CD14-positive monocyte (primary cell): ENCODE data around the gene UGGT2. TPM values are rescaled to one million over a fixed set of nuclear protein-coding genes. Genes with fewer than 3 reads are reported as not detected.

Experiments
- DNase-seq, 3 donors: peaks; one replicate each; pipeline ENCODE4 v3.0.0-alpha.2; 2011 to 2022
- H2AFZ ChIP-seq: 2 replicates; pipeline ENCODE4 v1.6.0; 2012; ENCODE audit warnings: mild to moderate bottlenecking, low read depth, low read length, inconsistent platforms; ENCODE audit not compliant: insufficient read depth, poor library complexity, severe bottlenecking
- H3K27ac ChIP-seq, 2 donors: 1 replicate in 1 of 2; 2 replicates in 1 of 2; pipeline ENCODE4 v1.5.1; 2012 to 2013; ENCODE audit warnings: low read length in 2 of 2, control low read depth in 1 of 2, inconsistent platforms in 1 of 2, low read depth in 1 of 2, mild to moderate bottlenecking in 1 of 2
- H3K27me3 ChIP-seq, 2 donors: one replicate each; pipeline versions ENCODE4 v1.6.0 to v1.6.1; 2011 to 2013; ENCODE audit warnings: low read length in 2 of 2; ENCODE audit not compliant: control insufficient read depth in 2 of 2, insufficient read depth in 2 of 2
- H3K36me3 ChIP-seq, 2 donors: replicated peaks in 1 of 2; 1 replicate in 1 of 2; 2 replicates in 1 of 2; pipeline versions ENCODE4 v1.5.1 to v1.6.1; 2012 to 2013; ENCODE audit warnings: low read length in 2 of 2, control low read depth in 1 of 2, inconsistent platforms in 1 of 2, mild to moderate bottlenecking in 1 of 2; ENCODE audit not compliant: insufficient read depth in 2 of 2, control insufficient read depth in 1 of 2
- H3K4me1 ChIP-seq, 2 donors: 1 replicate in 1 of 2; 2 replicates in 1 of 2; pipeline versions ENCODE4 v1.5.1 to v1.6.1; 2012 to 2013; ENCODE audit warnings: low read length in 2 of 2, control low read depth in 1 of 2, inconsistent platforms in 1 of 2, mild to moderate bottlenecking in 1 of 2, moderate library complexity in 1 of 2; ENCODE audit not compliant: insufficient read depth in 2 of 2, control insufficient read depth in 1 of 2
- H3K4me2 ChIP-seq: replicated peaks from 2 replicates; pipeline ENCODE3; 2012; ENCODE audit warnings: low read length, moderate library complexity, mild to moderate bottlenecking; ENCODE audit not compliant: poor library complexity, severe bottlenecking; ENCODE audit errors: extremely low read depth
- H3K4me3 ChIP-seq, 3 experiments: fragments of 200-600 bp in 1 of 3; sonication (generic) in 1 of 3; replicated peaks in 1 of 3; 1 replicate in 2 of 3; 2 replicates in 1 of 3; pipeline ENCODE4 v1.5.1; 2011 to 2013; ENCODE audit warnings: low read length in 3 of 3, mild to moderate bottlenecking in 3 of 3, control low read depth in 2 of 3, low read depth in 2 of 3, inconsistent platforms in 1 of 3, moderate library complexity in 1 of 3
- H3K79me2 ChIP-seq: 2 replicates; pipeline ENCODE4 v1.6.0; 2012; ENCODE audit warnings: mild to moderate bottlenecking, control low read depth, inconsistent platforms, low read length, moderate library complexity; ENCODE audit not compliant: insufficient read depth
- H3K9ac ChIP-seq: 2 replicates; pipeline ENCODE4 v1.6.0; 2017; ENCODE audit warnings: low read length, mild to moderate bottlenecking; ENCODE audit not compliant: insufficient read depth, poor library complexity, severe bottlenecking
- H3K9me3 ChIP-seq, 2 donors: replicated peaks in 1 of 2; 1 replicate in 1 of 2; 2 replicates in 1 of 2; pipeline versions ENCODE4 v1.5.1 to v1.6.1; 2012 to 2013; ENCODE audit warnings: low read length in 2 of 2, control low read depth in 1 of 2; ENCODE audit not compliant: control insufficient read depth in 1 of 2, insufficient read depth in 1 of 2
- H4K20me1 ChIP-seq: 2 replicates; pipeline ENCODE4 v1.6.0; 2012; ENCODE audit warnings: mild to moderate bottlenecking, low read length, control low read depth, moderate library complexity; ENCODE audit not compliant: insufficient read depth
- H3K27ac Mint-ChIP-seq, 7 donors: one replicate each; pipeline ENCODE4 v1.8.0; 2020; ENCODE audit warnings: mild to moderate bottlenecking in 7 of 7, mixed read lengths in 7 of 7, moderate library complexity in 6 of 7, inconsistent platforms in 2 of 7
- H3K27me3 Mint-ChIP-seq, 3 donors: one replicate each; pipeline ENCODE4 v1.8.0; 2021 to 2022; ENCODE audit warnings: low read depth in 3 of 3, mild to moderate bottlenecking in 3 of 3, mixed read lengths in 3 of 3, moderate library complexity in 3 of 3, inconsistent platforms in 1 of 3
- H3K36me3 Mint-ChIP-seq, 2 donors: one replicate each; pipeline ENCODE4 v1.8.0; 2020; ENCODE audit warnings: mixed read lengths in 2 of 2, inconsistent platforms in 1 of 2, mild to moderate bottlenecking in 1 of 2
- H3K4me1 Mint-ChIP-seq: one replicate; pipeline ENCODE4 v1.8.0; 2020; ENCODE audit warnings: mild to moderate bottlenecking, mixed read lengths
- H3K4me3 Mint-ChIP-seq, 2 donors: one replicate each; pipeline ENCODE4 v1.8.0; 2020; ENCODE audit warnings: mild to moderate bottlenecking in 2 of 2, mixed read lengths in 2 of 2, moderate library complexity in 1 of 2
- H3K9me3 Mint-ChIP-seq, 7 donors: one replicate each; pipeline ENCODE4 v1.8.0; 2020 to 2022; ENCODE audit warnings: mixed read lengths in 7 of 7, mild to moderate bottlenecking in 6 of 7, moderate library complexity in 6 of 7, inconsistent platforms in 2 of 7
- CTCF ChIP-seq: fragments of 200-600 bp; IDR thresholded peaks from one replicate; pipeline ENCODE4 v1.8.0; 2022; ENCODE audit warnings: antibody characterized with exemption, mild to moderate bottlenecking
- WGBS: methylation state at CpG from one replicate; pipeline ENCODE4 v1.1.5; 2013; ENCODE audit warnings: missing lambda C conversion rate; ENCODE audit not compliant: insufficient coverage; 5-methylcytosine and 5-hydroxymethylcytosine counted together
- intact Hi-C, 2 donors: fragments of 100-400 bp; cut with micrococcal nuclease; formaldehyde crosslinking; loops; one replicate each; pipeline versions ENCODE4 v1.15.0 to v1.15.1; 2023
- polyA plus RNA-seq, 3 donors: library from polyadenylated mRNA; depleted of rRNA in 1 of 3; unstranded in 2 of 3; stranded (reverse) in 1 of 3; fragments of 300-500 nt in 2 of 3; fragments of >200 nt in 1 of 3; fragmentation: Illumina TruSeq in 2 of 3; gene quantifications; 1 replicate in 2 of 3; 2 replicates in 1 of 3; pipeline ENCODE4 v1.2.3, GENCODE V29; 2012 to 2021

UGGT2 gene
- polyA plus RNA-seq, 3 donors: 4.0 to 6.3 (median 5.6) TPM

- intact Hi-C loops: no loop called here
- Histone ChIP-seq H3K4me3 (no peak overlapping the region), H3K79me2 (no peaks in the 10 kb centered on the region), H3K9ac (no peak overlapping the region), H3K36me3 (peaks cover 7 to 20% of the 10 kb centered on the region in 2 donors), H3K9me3 (no peaks in the 10 kb centered on the region), H3K4me1 (no peaks in the 10 kb centered on the region), H4K20me1 (no peaks in the 10 kb centered on the region), H2AFZ (no peak overlapping the region), H3K27ac (no peak overlapping the region), H3K27me3 (no peaks in the 10 kb centered on the region), H3K4me2 (no peak overlapping the region)
- Mint-ChIP-seq H3K36me3 (peaks cover 27 to 55% of the 10 kb centered on the region in 2 donors), H3K4me1 (no peaks in the 10 kb centered on the region), H3K27me3 (no peaks in the 10 kb centered on the region), H3K9me3 (peaks cover 0 to 2% (median 0%) of the 10 kb centered on the region in 7 donors), H3K4me3 (no peak overlapping the region), H3K27ac (no peak overlapping the region)
- no peak for DNase-seq
- WGBS: no CpG with 5 or more reads among the region's 3 CpGs
- TF ChIP-seq CTCF: no peak
These were observed 171.1 kb downstream of the UGGT2 start for GRCh38 chr13:95882121-95882520.

GRCh38 chr13:95880331-95880730 is 172.9 kb downstream of the UGGT2 start:
- H3K36me3 Mint-ChIP-seq: peaks cover 32 to 56% of the 10 kb centered on the region in 2 donors
- H3K4me3 Mint-ChIP-seq: no peak overlapping the region
- no peaks in the 10 kb centered on the region for H3K9me3 Mint-ChIP-seq
- Histone ChIP-seq H3K36me3 (peaks cover 16 to 27% of the 10 kb centered on the region in 2 donors), H4K20me1 (no peaks in the 10 kb centered on the region), H2AFZ (no peak overlapping the region), H3K4me3 (no peak overlapping the region), H3K27me3 (no peaks in the 10 kb centered on the region), H3K79me2 (no peaks in the 10 kb centered on the region), H3K4me2 (no peak overlapping the region), H3K27ac (no peak overlapping the region), H3K4me1 (no peaks in the 10 kb centered on the region), H3K9ac (no peak overlapping the region), H3K9me3 (no peaks in the 10 kb centered on the region)
- no peaks in the 10 kb centered on the region for H3K27me3 Mint-ChIP-seq
- TF ChIP-seq CTCF: no peak
- no CpG with 5 or more reads among the region's 1 CpG for WGBS
- H3K27ac Mint-ChIP-seq: no peak overlapping the region
- DNase-seq: no peak
- intact Hi-C loops: no loop called here
- H3K4me1 Mint-ChIP-seq: no peaks in the 10 kb centered on the region
